HG03342 (cell line): ENCODE results near the gene LMX1A.

Source experiments
- ATAC-seq: cut with Tn5 transposase; IDR thresholded peaks from one replicate; pipeline ENCODE4 v1.9.1; 2021; ENCODE audit warnings: mild to moderate bottlenecking, moderate library complexity; ENCODE audit not compliant: unreplicated experiment

LMX1A gene

GRCh38 chr1:165173818-165174217, 182.7 kb downstream of the LMX1A start:
- no peak for ATAC-seq

DNA sequence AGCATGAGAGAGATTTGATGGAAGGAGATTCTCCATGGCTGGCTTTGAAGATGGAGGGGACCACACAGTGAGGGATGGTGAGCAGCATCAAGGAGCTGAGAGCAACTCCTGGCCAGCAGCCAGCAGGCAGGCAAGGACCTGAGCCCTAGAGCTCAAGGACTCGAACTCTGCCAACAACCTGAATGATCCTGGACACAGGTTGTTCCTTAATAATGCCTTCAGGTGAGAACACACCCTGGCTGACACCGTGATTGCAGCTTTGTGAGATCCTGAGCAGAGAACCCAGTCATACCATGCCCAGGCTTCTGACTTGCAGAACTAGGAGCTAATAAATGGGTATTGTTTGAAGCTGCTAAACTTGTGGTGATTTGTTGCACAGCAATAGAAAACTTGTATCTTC, 183.1 kb downstream of the LMX1A start:
- ATAC-seq, result no peak

GRCh38 chr1:165172666-165173065, 183.8 kb downstream of the LMX1A start:
- no peak for ATAC-seq

GRCh38 chr1:165169729-165170128, 186.8 kb downstream of the LMX1A start:
- no peak for ATAC-seq

DNA sequence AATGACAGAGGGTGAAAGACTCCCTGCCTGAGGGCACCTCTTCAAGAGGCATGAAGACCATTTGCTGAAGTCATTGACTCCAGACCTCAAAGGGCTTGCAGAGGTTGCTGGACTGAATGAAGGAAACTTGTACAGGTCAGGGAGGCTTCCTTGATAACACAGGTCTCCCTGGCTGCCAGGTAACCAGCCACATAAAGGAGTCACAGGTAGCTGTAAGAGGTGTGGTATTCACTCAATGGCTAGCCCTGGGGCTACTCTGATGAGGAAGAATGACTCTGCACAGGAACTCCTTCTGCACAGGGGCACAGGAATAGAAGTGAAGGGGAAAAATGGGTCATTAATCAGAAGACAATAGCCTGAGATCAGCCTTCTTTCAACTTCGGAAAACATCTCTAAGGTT, 187.5 kb downstream of the LMX1A start:
- ATAC-seq, result no peak

DNA sequence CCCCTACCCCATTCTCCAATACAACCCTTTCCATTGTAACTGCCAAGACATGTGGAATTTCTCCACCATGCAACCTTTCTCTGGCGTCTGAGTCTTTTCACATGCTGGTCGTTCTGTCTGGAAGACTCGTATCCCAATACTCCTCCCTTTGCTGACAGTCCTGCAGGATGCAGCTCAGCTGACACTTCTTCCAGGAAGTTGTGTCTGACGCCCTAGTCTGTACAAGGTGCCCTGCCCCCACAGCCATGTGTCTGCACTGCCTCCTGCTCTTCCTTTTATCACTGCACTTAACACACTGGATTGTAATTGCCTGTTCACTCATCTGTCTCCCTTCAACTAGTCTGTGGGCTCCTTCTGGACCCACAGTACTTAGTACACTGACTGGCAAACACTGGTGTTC, 188.0 kb downstream of the LMX1A start:
- ATAC-seq, result no peak

DNA sequence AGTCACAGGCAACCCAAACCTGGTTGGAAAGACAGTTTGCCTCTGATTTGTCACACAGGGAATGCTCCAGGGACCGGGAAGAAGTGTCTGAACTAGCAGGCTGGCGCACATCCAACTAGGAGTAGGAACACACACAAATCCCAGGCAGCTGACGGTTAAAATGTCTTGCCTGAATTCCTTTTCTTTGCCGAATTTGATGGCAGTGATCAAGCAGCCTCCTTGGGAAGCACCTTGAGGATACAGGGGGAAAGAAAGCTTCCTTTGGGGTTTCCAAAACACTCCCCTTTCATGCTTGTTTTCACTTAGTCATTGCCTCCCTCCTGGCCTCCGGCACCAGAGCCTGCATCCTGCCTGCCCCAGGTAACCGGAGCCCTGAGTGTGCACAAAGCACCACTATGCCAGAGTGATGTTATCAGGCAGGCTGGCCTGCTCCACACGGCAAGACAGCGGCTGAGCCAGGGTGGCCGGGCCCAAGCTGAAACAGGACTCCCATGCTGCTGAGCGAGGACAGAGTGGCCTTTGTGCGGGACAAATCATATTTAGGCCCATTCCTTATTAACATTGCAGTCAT, 193.8 kb downstream of the LMX1A start:
- no peak for ATAC-seq

- no peak for ATAC-seq
Observed at GRCh38 chr1:165161130-165161529, 195.4 kb downstream of the LMX1A start.

GRCh38 chr1:165153182-165153581, 203.3 kb downstream of the LMX1A start:
- no peak for ATAC-seq

DNA sequence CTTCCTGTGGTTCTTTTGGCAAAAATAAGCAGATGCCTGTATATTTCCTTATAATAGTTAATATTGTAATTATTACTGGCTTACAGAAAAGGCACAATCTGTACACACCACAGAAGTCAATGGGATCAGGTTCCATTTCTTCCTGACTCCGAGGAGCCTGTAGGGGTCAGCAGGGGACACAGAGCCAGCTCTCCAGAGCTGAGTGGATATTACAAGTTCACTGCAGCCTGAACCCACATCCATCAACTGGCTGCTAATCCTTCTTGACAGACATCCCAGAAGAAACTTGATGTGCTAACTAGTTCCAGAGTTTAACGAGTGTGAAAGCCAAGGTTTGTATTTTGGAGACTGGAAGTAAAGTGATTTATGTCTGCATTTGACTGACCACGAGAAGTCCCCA, 203.8 kb downstream of the LMX1A start:
- no peak for ATAC-seq

- ATAC-seq, result no peak
Observed at GRCh38 chr1:165152109-165152508, 204.4 kb downstream of the LMX1A start.
